Measurements from ENCODE around the gene LAMC3. TPM values are rescaled to one million over a fixed set of nuclear protein-coding genes. Genes with fewer than 3 reads are reported as not detected.

Gene LAMC3
- total RNA-seq, 1 experiment from 2014 or later: 0.36 TPM

- no peak overlapping the region for H3K4me3 ChIP-seq (ENCODE audit: low read depth, low read length)
- intact Hi-C loops (cut with micrococcal nuclease; ENCODE audit: unreplicated experiment): no loop called here
- DNase-seq: no peak
- no peaks in the 10 kb centered on the region for H3K27me3 Mint-ChIP-seq (ENCODE audit: insufficient read depth, unreplicated experiment)
- no peak for TF ChIP-seq CTCF (IDR thresholded peaks at IDR 0.05; ENCODE audit: insufficient read depth in 1 of 2, low read depth in 1 of 2, low read length in 1 of 2, severe bottlenecking in 1 of 2, unreplicated experiment in 1 of 2)
- no peaks in the 10 kb centered on the region for H3K27me3 ChIP-seq (replicated peaks; ENCODE audit: control insufficient read depth, insufficient read depth, low read length)
- H3K27ac Mint-ChIP-seq (ENCODE audit: unreplicated experiment): no peak overlapping the region
- POLR2A ChIA-PET: no interaction called here
- no peaks in the 10 kb centered on the region for H3K4me1 Mint-ChIP-seq (ENCODE audit: low read depth, unreplicated experiment)
- peaks cover 13% of the 10 kb centered on the region for H3K36me3 Mint-ChIP-seq (ENCODE audit: insufficient read depth, unreplicated experiment)
- no peaks in the 10 kb centered on the region for H3K4me1 ChIP-seq
- H3K4me3 Mint-ChIP-seq (ENCODE audit: unreplicated experiment): no peak overlapping the region
- no peaks in the 10 kb centered on the region for H3K9me3 ChIP-seq
- H3K9me3 Mint-ChIP-seq (ENCODE audit: unreplicated experiment): no peaks in the 10 kb centered on the region
- no peaks in the 10 kb centered on the region for H3K36me3 ChIP-seq (ENCODE audit: control insufficient read depth, insufficient read depth, low read length)
- BruUV-seq (replicated peaks): no TSS peak
- CTCF ChIA-PET: no interaction called here
Measured at GRCh38 chr9:131119600-131119999, 110.6 kb downstream of the LAMC3 start.

GRCh38 chr9:131120620-131121228, 111.8 kb downstream of the LAMC3 start:
- Histone ChIP-seq H3K4me3 (ENCODE audit: low read depth, low read length) (no peak overlapping the region), H3K4me1 (no peaks in the 10 kb centered on the region), H3K36me3 (ENCODE audit: control insufficient read depth, insufficient read depth, low read length) (no peaks in the 10 kb centered on the region), H3K27me3 (replicated peaks; ENCODE audit: control insufficient read depth, insufficient read depth, low read length) (no peaks in the 10 kb centered on the region), H3K9me3 (no peaks in the 10 kb centered on the region)
- no peak overlapping the region for H3K27ac Mint-ChIP-seq (ENCODE audit: unreplicated experiment)
- H3K4me1 Mint-ChIP-seq (ENCODE audit: low read depth, unreplicated experiment): peaks cover 5% of the 10 kb centered on the region
- H3K36me3 Mint-ChIP-seq (ENCODE audit: insufficient read depth, unreplicated experiment): peaks cover 24% of the 10 kb centered on the region
- no peaks in the 10 kb centered on the region for H3K27me3 Mint-ChIP-seq (ENCODE audit: insufficient read depth, unreplicated experiment)
- intact Hi-C loops (cut with micrococcal nuclease; ENCODE audit: unreplicated experiment): no loop called here
- no TSS peak for BruUV-seq (replicated peaks)
- no peaks in the 10 kb centered on the region for H3K9me3 Mint-ChIP-seq (ENCODE audit: unreplicated experiment)
- H3K4me3 Mint-ChIP-seq (ENCODE audit: unreplicated experiment): no peak overlapping the region
- DNase-seq: no peak
- CTCF ChIA-PET: no interaction called here
- TF ChIP-seq CTCF (IDR thresholded peaks at IDR 0.05; ENCODE audit: insufficient read depth in 1 of 2, low read depth in 1 of 2, low read length in 1 of 2, severe bottlenecking in 1 of 2, unreplicated experiment in 1 of 2): no peak
- POLR2A ChIA-PET: no interaction called here

GRCh38 chr9:131121346-131121745, 112.4 kb downstream of the LAMC3 start:
- Histone ChIP-seq H3K9me3 (no peaks in the 10 kb centered on the region), H3K4me1 (no peaks in the 10 kb centered on the region), H3K27me3 (replicated peaks; ENCODE audit: control insufficient read depth, insufficient read depth, low read length) (no peaks in the 10 kb centered on the region), H3K4me3 (ENCODE audit: low read depth, low read length) (no peak overlapping the region), H3K36me3 (ENCODE audit: control insufficient read depth, insufficient read depth, low read length) (no peaks in the 10 kb centered on the region)
- BruUV-seq (replicated peaks): no TSS peak
- POLR2A ChIA-PET: no interaction called here
- H3K4me3 Mint-ChIP-seq (ENCODE audit: unreplicated experiment): no peak overlapping the region
- H3K9me3 Mint-ChIP-seq (ENCODE audit: unreplicated experiment): no peaks in the 10 kb centered on the region
- intact Hi-C loops (cut with micrococcal nuclease; ENCODE audit: unreplicated experiment): no loop called here
- H3K27me3 Mint-ChIP-seq (ENCODE audit: insufficient read depth, unreplicated experiment): no peaks in the 10 kb centered on the region
- no peak overlapping the region for H3K27ac Mint-ChIP-seq (ENCODE audit: unreplicated experiment)
- no peak for TF ChIP-seq CTCF (IDR thresholded peaks at IDR 0.05; ENCODE audit: insufficient read depth in 1 of 2, low read depth in 1 of 2, low read length in 1 of 2, severe bottlenecking in 1 of 2, unreplicated experiment in 1 of 2)
- peaks cover 5% of the 10 kb centered on the region for H3K4me1 Mint-ChIP-seq (ENCODE audit: low read depth, unreplicated experiment)
- no peak for DNase-seq
- CTCF ChIA-PET: no interaction called here
- peaks cover 30% of the 10 kb centered on the region for H3K36me3 Mint-ChIP-seq (ENCODE audit: insufficient read depth, unreplicated experiment)
